C1 segment of cervical spinal cord (tissue), 14 donors: Measurements from ENCODE around the gene KBTBD12.
"Not testable (repeated sequence)": the region's sequence is repeated elsewhere in the genome, so short reads cannot be mapped to it uniquely, and the experiment has no call there.

Experiments used
- DNase-seq, 14 donors: peaks; one replicate each; lab custom pipeline; 2025; lab: John Stamatoyannopoulos, UW

Gene KBTBD12

DNA sequence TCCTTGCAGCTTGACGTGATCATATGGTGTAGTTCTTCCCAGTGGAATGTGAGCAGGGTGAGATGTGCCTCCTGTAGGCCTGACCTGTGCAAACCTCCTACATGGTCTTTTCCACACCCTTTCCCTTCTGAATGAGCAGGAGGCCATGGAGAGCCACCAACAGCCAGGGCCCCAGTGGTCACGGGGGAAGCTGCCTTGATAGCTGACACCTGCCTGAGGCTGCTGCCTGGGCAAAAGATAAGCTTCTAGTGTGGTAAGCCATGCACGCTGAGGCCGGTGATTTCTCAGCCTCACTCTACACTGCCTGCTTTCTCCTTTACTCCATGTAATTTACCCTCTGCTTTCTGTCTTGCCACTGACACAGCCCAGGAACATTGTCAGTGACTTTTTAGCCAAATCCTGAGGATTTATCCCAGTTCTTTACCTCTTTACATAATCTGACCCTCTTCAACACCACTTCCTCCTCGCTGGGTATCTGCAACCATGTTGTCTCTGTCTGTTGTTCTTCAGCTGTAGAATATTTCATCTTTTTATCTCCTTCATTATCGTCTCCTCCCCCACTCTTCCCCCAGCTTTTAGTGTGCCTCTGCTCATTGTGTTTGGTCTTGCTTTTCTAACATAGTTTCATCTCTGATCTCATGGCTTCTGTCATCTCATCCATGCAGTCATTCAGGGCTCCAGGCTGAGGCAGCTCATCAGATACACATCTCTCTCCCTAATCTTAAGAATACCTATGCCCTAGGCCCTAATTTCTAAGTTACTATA, 11.2 kb upstream of the KBTBD12 start:
- no peak for DNase-seq

DNA sequence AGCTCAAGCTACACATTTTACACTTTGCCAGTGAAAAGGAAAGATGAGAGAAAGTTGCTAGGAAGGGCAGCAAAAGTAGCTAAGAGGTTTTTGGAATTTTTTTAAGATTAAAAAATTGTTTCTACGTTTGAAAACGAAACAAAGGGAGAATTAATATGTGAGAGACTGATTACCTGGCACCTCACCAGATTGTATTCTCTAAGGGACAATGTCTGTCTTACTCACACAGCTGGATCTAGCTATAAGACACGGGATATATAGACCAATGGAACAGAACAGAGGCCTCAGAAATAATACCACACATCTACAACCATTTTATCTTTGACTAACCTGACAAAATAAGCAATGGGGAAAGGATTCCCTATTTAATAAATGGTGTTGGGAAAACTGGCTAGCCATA, 9.5 kb upstream of the KBTBD12 start:
- DNase-seq = no peak

GRCh38 chr3:127906653-127907052, 8.4 kb upstream of the KBTBD12 start:
- not testable (repeated sequence) for DNase-seq

DNA sequence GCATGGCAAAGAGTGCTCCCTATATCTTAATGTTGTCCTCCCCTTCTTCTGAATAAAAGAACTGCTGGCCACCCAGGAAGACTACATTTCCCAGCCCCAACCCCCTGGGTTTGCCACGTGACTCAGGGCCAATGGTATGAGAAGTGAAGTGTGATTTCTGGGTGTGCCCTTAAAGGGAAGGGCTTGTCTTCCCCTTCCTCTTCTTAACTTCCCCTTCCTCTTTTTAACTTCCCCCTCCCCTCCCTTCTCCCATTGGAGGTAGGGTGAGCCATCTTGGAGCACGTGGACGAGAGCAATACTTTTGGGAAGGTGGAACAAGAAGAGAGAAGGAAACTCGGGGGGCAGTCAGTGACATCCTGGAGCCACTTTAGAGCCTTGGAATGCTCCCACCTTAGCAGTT, 6.8 kb upstream of the KBTBD12 start:
- DNase-seq = peak in 3 of 14 donors; percentile 31 to 46 (median 42)

DNA sequence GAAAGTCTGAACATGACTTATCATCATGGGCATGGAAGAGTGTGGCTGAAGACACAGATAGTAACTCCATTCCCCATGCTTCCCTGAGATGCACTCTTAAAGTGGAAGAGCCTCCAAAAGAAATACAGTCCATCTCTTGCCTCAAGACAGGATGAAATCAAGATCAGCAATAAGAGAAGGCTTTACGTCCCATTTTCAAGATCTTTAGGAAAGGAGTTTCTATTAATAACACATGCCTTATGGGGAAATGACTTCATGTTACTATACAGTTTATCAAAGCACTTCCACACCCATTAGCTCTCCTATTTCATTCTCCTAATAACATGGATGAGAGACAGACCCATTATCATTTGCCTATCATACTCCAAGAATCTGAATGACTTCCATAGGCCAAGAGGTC, 6.1 kb upstream of the KBTBD12 start:
- no peak for DNase-seq

DNA sequence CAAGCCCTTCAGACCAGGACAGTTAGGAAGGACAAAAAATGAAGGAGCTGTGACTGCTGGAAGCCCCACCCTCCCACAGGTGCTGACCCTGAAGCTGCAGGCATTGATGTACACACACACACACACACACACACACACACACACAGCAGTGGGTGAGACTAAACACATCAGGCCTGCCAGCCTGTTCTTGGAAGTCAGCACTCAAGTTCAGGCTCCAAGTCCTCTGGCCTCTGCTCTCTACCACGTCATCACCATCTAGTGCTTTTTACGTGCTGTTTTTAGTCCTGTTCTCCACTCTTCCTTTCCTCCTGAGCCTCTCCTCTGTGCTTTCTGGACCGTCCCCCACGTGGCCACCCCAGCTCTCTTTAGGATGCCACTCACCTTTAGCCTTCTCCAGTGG, 5.4 kb upstream of the KBTBD12 start:
- DNase-seq = no peak

DNA sequence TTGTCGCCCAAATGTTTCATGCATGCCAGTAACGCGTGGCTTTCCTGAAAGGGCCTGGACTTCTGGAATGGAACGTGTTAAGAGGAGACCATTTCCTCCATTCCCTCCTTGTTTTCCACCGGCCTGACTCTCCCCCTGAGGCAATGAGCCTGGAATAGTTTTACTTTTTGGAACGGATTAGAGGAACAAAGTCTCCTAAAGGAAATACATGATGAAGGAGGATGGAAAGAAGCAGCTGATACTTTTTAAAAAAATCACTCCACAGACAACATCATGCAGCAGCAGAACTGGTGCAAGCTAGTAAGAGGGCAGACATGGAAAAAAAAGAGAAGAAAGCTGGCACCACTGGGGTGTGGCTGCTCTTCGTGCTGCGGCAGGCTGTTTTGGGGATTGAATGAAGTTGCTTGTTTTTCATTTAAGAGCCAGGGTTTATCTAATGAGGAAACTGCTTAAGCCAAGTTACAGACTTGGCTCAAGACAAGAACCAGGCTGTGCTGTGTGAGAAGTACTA, 3.6 kb upstream of the KBTBD12 start:
- DNase-seq = no peak

GRCh38 chr3:127913841-127914240, 1.2 kb upstream of the KBTBD12 start:
- not testable (repeated sequence) for DNase-seq

DNA sequence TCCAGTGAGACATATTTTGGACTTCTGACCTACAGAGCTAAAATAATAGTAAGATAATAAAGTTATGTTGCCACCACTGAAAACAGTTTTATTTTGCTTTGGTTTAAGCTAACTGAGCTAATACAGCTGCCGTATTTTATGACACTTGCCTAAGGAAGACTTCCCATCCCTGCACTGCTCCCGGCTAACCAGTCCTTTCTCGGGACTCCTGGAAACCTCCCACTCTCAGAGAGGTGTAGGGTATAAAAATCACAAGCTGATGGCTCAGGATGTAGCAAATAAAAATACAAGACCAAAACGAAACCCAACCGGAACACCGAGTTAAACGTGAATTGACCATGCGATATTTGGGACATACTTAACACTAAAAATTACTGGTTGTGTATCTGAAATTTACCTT, 448 bp upstream of the KBTBD12 start:
- peak in 1 of 14 donors; percentile 71 for DNase-seq

DNA sequence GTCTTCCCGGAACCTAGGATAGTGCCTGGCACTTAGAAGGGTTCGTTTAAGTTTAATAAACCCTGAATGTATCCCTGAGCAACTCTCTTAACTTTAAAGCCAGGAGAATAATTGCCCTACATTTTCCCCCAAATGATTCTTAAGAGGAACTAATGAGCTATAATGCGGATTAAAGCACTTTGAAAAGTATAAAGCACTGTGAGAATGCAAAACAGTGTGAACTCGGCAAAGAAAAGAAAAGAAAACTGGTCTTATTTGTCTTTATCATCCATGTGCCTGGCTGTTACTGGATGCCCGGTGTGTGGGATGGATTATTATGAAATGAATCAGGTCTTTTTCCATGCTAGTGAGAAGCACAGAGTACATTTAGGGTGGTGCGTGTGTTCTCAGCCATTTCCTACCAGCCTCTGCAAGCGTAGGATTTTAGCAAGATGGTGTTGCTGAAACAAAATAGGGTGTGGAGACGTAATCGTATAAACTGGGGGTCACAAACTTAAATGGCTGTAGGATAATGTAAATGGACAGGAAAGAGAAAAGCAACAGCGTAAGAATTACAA, 983 bp downstream of the KBTBD12 start:
- DNase-seq = peak in 1 of 14 donors; percentile 58

DNA sequence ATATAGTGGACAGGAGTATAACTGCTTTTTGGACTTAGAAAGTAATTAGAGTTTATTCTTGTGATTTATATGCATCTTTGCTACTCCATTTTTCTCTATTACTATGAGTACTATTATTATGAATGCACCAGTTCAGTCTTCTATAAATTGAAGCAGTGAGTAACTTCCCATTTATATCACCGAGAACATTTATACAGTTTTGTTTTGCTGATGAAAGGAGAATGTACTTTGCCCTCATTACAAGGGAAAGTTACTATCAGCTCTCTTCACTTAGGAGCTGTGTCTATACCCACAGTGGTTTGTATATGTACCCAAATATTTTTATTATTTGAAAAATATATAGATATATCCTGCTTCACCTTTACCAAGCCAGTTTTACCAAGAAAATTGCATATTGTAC, 5.7 kb downstream of the KBTBD12 start:
- DNase-seq = no peak

GRCh38 chr3:127923611-127924010, 8.6 kb downstream of the KBTBD12 start:
- no peak for DNase-seq

DNA sequence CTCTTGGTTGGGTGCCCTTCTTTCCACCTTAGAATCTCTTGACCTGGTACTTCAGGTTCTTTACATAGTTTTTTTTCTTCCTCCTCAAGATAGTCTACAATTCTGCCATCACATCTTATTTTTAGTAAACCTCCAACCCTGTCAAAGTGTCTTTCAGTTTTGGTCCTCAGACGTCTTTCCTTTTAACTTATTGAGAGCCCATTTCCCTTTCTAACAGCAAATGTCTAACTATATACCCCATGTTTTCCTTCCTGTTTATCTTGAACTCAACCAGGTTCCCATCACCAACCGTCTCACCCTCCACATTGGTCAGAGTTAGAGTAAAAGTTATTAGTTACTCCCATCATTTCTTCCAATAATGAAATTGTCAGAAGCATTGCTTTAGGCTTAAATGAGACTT, 10.4 kb downstream of the KBTBD12 start:
- DNase-seq = no peak

DNA sequence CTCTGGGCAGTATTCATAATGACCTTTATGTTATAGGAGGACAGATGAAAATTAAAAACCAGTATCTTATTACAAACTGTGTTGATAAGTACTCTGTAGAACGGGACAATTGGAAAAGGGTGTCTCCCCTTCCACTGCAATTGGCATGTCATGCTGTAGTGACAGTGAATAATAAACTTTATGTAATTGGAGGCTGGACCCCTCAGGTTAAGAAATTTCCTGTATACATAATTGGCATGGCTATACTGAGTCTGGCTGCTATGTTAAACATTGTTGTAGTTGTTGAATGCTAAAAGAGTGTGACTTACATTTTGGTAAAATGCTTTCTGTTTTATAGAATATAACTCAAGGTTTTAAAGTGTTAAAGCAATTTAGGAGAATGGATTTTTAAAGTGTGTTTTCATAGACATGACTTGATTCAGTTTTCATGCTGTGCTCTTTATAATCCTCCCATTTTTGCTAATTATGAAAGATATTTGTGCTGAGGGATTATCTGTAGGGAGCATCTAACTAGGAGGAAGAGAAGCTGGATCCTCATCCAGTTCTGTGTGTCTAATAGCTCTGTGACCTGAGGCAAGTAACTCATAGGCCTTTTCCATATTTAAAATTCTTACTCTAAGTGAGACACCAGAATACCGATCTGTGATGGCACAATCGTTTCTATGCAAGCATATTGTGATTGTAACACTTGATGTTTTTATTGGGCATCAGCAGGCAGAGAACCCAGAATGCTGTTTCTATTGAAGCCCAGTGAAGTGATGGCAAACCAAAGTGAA, 13.0 kb downstream of the KBTBD12 start:
- no peak for DNase-seq

GRCh38 chr3:127929818-127930413, 14.9 kb downstream of the KBTBD12 start:
- DNase-seq = no peak

- DNase-seq = no peak
These were observed 18.4 kb downstream of the KBTBD12 start for GRCh38 chr3:127933396-127933795.

DNA sequence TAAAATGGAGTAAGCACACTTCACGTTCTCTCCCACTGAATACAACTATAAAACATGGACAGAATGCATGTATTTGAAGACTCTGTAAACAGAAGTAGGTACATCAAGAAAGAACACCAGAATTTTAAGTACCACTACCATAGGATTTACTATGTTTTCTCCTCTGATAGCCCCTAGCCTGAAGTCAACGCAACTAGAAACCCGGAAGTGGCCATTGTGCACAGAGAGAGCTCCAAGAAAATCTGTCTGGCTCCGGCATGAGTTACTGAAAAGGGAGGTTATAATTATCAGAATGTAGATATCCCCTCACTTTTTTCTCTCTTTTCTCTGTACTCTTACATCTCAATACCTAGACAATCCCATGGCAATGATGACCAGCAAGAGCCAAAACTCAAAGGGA, 23.8 kb downstream of the KBTBD12 start:
- no peak for DNase-seq

DNA sequence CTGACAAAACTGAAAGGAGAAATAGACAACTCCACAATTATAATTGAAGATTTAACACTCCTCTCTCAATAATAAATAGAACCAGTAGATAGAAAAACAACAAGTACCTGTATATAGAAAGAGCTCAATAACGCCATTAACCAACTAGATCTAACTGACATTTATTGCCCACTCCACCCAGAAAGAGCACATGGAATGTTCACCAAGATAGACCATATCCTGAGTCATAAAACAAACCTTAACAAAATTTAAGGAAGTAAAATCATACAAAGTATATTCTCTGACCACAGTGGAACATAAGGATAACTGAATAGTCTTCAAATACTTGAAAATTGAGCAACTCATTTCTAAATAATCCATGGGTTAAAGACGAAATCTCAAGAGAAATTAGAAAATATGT, 25.1 kb downstream of the KBTBD12 start:
- no peak for DNase-seq

DNA sequence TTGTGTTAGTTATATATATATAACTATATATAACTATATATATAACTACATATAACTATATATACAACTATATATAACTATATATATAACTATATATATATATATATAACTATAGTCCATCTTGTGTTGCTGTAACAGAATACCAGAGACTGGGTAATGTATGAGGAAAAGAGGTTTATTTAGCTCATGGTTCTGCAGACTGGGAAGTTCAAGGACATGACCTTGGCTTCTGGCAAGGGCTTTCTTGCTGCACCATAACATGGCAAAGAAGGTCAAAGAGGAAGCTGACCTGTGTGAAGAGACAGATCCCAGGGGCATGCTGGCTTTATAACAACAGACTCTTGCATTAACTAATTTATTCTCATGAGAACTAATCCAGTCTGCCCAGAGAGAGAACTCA, 27.6 kb downstream of the KBTBD12 start:
- DNase-seq = no peak

- no peak for DNase-seq
These were observed 33.2 kb downstream of the KBTBD12 start for GRCh38 chr3:127948211-127948610.

DNA sequence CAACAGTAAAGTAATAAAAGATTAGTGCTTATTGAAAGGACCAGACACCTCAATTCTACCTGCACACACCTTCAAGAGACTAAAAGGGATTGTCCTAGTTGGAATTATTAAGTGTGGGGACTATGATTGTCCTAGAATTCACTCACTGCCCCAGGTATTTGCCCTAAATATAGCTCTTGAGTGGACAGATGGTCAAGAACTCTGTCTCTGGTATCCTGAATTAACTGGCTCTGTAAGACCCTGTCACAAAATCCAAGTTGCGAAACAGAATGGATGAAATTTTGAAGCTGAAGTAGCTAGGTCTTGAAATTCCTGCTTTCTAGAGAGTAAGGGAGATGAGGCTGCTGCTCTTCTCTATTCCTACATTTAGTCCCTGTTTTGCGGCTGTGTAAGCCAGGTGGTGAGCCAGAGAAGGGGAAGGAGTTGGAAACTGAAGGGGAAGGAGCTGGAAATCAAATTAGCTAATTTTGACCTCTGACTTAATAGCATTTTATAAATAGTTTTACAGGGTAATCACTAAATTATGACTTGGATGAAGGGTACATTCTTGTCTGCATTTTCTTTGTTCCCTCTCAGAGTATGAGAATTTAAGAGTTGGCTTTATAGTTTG, 34.5 kb downstream of the KBTBD12 start:
- DNase-seq = peak in 1 of 14 donors; percentile 25

GRCh38 chr3:127951276-127951675, 36.2 kb downstream of the KBTBD12 start:
- DNase-seq = no peak
